ENCODE results near the gene SOBP.

GRCh38 chr6:107443608-107444267 lies 46.2 kb upstream of the SOBP start:
- TF ChIP-seq POLR2A (IDR thresholded peaks at IDR 0.05) (no peak), CTCF (IDR thresholded peaks at IDR 0.05) (no peak)

All from thyroid gland (tissue), 4 donors.